ENCODE measurements around the gene EXOC6.

The EXOC6 gene, protein sequence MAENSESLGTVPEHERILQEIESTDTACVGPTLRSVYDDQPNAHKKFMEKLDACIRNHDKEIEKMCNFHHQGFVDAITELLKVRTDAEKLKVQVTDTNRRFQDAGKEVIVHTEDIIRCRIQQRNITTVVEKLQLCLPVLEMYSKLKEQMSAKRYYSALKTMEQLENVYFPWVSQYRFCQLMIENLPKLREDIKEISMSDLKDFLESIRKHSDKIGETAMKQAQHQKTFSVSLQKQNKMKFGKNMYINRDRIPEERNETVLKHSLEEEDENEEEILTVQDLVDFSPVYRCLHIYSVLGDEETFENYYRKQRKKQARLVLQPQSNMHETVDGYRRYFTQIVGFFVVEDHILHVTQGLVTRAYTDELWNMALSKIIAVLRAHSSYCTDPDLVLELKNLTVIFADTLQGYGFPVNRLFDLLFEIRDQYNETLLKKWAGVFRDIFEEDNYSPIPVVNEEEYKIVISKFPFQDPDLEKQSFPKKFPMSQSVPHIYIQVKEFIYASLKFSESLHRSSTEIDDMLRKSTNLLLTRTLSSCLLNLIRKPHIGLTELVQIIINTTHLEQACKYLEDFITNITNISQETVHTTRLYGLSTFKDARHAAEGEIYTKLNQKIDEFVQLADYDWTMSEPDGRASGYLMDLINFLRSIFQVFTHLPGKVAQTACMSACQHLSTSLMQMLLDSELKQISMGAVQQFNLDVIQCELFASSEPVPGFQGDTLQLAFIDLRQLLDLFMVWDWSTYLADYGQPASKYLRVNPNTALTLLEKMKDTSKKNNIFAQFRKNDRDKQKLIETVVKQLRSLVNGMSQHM

DNA sequence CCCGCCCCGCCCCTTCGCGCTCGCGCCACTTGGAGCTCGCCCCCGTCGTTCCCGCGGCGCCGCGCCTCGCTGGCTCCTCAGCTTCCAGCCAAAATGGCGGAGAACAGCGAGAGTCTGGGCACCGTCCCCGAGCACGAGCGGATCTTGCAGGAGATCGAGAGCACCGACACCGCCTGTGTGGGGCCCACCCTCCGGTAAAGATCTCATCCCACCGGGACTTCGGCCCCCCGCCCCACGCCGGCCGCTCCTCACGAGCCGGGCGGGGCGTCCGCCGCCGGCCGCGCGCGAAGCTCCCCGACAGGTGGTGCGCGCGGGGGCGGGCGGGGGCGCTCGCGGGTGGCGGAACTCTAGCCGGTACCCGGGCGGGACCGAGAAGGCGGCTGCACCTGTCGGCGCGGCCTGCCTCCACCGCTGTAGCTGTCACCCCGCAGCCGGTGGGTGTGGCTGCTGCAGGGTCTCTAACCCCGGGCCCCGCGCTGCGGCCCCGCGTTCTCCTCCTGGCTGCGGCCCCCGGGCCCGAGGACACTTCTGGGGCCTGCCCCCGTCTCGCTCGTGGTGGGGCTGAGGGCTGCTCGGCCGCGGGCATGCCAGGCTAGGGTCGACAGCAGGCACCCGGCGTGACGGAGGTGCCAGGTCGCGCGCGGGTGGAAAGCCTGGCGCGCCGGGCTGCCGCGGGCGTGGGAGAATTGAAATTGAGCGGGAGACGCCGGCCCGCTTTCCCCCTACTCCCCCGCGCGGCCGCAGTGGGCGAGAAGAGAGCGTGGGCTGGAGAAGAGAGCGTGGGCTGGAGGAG is at the start of gene EXOC6:
TSS of gene EXOC6 (plus strand) at position 80 of the 793 bp plus-strand sequence. CDS start at position 94, 14 bp downstream.
- DNase-seq = peak; percentile 89

DNA sequence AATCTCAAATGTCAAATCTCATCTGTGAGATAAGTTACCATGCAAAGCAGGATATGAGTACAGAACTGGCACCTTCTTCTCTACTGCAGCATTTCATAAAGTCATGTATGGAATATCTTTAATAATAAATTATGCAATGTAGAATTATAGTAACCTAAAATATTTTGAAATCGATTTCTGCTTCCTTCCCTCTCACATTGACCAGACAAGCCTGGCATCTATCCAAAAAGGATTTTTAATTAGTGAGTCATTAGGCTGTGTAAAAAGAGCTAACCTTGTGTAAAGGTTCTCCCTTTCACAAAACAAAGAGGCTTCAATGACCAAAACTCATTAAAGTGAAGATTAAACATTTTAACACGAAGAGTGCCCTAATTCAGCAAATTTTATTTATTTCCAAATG is 48.8 kb upstream of the EXOC6 start:
- peak; percentile 27 for DNase-seq

DNA sequence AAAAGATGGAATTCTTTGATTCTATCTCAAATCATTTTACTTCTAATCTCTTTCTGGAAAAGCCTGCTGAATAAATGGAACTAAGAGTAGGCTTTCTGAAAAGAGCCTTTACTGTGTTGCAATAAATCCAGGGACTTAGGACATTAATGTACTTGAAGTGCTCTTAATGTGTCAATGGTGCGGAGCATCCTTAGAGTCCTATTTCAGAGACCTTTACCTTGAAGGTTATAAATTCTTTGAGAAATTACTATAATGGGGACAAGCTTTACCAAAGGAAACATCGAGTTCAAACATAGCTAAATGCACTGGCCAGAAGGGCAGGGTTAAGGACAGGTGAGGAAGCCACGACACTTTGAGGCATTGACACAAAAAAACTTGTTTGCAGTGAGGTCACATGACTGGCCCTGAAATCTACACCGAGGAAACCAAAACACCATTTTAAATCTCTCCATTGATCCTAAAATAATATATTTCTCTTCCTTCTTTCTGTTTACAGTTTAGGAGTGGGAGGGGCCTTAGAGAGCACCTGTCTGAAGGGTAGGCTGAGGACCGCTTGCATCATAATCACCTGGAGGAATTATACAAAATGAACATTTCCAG is 48.1 kb upstream of the EXOC6 start:
- DNase-seq = peak; percentile 36

DNA sequence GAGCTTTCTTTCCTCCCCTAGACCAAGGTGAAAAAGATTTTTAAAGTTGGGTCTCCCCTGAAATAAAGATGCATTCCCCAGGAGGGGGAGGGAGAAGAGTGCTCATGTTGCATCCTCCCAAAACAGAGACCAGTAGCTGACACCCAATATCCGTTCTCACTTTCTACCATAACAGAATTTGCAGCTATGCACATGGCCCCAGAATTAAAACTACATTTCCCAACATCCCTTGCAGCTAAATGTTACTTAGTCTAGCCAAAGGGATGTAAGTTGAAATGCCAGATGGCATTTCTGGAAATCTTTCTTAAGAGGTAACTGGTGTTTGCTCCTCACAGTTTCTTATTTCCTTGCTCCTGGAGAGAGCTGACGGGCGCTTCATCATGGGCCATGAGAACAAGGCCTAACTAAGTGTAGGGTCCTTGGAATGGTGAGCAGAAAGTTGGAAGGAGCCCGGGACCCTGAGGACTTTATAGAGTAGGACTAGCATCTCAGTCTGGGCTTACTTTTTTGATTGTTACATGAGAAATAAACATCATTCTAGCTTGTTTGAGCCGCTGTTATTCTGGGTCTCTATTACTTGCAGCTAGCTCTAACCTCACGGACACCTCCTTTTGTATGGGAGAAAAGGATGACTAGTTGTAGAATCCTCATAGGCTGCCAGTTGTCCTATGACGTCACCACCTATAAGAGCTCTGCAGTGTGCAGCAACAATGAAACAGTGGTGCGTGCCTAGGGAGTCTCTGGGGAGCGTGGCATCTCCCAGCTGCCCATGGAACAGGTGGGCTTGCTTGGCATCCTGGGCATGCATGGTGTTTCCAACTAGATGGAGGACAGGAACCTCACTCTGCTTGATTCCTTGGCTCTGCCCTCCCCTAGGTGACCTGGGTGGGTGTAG is 46.1 kb upstream of the EXOC6 start:
- peak; percentile 30 for DNase-seq

DNA sequence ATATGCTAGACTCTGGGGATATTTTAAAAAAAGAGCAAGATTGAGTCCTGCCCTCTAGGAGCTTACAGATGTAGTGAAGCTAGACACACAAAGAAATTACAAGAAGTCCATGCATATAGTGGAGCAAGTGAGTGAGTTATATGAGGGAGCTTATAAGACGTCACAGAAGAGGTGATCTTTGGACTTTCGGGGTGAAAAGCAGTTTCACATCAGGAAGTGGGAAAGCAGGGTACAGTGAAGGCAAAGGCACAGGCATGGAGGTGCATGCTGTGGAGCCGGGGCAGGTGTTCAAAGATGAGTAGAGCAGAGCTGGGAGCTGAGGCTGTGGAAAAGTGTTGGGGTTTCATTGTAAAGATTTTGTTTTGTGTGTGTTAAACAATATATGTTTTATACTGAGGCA is 38.5 kb upstream of the EXOC6 start:
- DNase-seq = no peak

DNA sequence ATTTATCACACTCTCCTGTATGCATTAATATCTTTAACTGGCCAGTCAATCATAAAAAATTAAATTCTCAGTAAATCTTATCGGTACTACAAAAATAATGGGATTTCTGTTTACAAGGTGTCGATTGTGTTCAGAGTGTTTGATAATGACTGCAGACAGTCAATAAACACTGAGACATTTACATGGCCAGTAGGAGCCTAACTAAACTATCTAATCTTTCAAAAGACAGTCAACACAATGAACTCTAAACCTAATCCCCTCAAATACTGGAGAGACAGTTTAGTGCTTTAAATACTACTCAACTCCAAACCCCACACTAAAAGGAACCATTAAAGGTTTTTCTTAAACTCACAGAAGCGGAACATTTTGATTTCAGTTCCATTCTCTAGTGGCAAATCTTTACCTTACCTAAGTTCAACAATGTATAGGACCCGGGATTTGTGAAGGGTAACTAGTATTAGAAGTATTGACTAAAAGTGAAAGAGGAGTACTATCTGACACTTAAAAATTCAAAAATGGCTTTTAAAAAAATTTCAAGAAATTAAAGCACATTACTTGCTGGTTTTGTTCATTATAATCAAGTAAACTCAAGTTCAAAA is 37.3 kb upstream of the EXOC6 start:
- DNase-seq = no peak

DNA sequence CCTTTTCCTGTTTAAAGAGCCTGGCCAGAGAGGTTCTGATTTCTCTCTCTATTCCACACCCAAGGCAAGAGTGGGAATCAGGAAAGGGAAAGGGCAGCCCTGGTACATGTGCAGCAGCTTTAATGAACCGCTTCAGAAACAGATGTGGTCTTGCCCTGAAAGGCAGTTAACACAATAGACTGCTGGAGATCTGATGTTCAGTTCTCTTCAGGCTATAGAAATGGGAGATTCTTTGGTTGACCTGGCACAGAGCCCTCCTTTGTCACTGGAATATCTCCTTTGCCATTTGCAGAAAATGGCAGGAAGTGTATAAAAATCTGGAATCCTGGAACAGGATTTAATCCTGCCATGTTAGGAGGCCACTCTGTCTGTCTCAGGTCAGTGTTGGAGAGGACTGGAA is 36.3 kb upstream of the EXOC6 start:
- DNase-seq = peak; percentile 56

DNA sequence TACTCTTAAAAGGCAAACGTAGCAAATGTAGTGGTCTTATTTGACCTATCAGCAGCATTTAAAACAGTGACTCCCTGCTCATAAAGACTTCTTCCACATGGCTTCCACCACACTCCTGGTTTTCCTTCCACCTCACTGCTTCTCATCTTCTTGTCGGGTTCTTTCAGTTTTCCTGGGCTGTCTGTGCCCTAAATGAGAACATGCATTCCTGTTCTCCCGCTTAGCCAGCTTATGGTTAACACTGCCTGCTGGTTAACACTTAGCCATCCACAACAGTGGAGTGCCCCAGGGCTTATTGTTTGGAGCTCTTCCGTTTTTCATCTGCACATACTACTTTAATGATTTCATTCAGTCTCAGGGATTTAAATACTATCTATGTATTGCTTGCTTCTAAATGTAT is 34.3 kb upstream of the EXOC6 start:
- no peak for DNase-seq

DNA sequence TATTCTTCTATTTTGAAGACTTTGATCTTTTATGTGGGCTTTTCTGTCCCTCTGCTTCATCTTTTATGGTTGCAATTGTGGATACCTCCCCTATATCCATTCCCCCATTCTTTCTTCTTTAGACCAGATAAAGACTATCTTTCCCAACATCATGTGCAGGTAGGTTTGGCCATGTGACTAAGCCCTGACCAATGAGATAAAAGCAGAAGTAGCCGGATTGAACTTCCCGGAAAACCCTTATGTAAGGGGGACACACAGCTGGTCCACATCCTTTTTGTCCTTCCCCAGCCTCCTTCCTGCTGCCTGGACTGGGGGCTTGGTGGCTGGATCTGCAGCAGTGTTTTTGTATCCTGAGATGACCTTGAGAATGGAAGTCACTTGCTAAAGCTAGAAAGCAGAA is 33.5 kb upstream of the EXOC6 start:
- no peak for DNase-seq

DNA sequence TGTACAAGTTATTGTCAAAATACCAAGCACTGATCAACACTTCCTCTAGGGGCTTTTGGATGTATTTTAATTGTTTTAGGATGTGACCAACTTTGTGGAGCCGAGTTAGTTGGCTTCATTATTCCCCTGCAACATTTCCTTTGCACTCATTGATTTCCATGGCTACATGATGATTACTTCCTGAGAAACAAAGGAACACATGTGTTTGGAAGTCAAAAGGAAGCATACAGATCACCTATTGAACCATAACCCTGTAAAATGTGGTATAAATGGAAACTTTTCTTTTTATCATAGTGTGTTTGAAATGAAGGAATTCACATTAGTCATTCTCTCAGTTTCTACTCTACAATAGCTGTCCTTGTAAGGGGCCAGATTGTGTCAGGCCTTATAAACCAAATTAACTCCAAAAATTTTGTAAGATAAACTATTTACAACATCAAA is 32.2 kb upstream of the EXOC6 start:
- no peak for DNase-seq

DNA sequence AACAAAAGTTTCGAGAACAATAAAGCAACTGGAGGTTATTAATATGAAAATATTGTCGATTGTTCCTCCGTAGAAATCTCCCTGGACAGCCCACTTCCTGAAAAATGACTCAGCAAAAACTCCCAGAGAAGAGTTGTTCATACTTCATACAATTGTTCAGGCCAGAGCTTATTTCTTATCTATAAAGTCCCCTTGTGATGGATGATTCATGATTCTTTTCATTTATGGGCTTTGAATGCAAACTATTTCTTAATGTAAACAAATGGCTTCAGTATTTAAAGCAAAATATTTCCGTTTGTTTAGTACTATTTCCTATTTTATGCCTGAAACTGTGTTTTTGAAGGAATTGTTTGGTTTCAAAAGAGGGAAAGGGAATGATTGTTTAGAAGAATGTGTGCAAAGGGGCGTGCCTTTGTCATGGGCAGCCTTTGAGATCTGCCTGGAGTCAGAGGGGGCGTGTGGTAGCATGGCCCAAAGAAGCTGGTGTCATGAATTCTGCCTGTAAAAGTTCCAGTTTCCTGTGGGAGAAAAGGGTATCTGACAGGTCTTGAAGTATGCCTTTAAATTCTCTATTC is 26.2 kb upstream of the EXOC6 start:
- DNase-seq = no peak

DNA sequence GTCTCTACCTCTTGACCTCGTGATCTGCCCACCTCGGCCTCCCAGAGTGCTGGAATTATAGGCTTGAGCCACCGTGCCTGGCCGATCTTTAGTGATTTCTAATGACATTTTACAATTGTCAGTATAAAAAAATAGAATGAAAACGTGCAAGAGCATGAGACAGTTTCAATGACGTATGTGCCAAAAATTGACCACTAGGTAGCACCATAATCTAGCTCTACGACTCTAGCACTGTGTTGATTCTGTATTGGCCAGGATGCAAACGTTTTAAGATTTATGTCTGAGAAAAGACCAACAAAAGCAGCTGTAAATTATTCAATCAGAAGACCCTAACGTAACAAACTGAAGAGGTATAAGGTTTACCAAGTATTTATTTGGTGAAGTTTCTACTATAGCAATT is 25.4 kb upstream of the EXOC6 start:
- DNase-seq = peak; percentile 1

DNA sequence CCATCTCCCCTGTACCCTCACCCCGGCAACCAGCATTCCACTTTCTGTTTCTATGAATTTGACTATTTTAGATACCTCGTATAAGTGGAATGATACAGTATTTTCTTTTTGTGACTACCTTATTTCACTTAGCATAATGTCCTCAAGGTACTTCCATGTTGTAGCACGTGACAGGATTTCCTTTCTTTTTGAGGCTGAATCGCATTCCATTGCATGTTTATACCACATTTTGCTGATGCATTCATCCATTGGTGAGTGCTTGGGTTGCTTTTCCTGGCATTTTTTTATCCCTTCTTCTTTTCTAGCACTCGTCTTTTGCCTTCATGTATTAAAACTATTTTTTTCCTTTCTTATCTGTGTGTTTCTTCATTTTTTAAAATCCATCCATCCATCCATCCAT is 22.3 kb upstream of the EXOC6 start:
- DNase-seq = no peak

DNA sequence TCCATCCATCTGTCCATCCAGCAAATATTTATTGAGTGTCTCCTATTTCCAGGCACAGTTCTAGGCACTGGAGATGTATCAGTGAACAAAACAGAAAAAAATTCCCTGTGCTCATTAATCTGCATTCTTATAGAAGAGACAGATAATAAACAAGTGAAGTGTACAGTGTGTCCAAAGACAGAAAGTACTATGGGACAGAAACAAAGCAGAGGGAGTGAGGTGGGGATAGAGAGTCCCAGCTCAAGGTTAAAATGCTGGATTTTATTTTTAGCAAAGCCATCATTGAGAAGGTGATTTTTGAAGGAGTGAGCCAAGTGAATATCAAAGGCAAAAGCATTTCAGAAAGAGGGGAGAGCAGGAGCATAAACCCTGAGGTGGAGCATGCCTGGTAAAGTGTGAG is 21.8 kb upstream of the EXOC6 start:
- no peak for DNase-seq

DNA sequence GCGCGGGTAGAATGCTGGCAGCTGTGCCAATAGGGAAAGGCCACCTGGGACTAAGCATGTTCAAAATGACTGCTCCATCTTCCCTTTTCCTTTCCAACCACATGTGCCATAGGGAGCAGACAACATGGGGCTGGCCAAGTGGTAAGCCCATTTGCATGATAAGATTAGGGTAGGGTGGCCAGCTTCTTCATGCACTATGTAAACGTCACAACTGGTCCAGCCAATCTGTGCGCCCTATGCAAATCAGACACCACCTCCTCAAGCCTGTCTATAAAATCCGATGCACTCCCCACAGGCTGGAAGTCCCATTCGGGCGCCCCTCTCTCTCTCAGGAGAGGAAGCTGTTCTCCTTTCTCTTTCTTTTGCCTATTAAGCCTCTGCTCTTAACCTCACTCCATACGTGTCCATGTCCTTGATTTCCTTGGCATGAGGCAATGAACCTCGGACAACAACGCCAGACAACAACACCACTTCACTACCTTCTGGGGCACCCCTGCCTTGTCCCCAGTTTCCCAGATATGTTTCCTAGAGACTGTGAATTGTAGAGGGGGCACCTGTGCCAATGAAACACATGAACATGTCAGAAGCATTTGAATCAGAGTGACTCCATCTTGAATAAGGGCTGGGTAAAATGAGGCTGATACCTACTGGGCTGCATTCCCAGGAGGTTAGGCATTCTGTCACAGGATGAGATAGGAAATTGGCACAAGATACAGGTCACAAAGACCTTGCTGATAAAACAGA is 19.1 kb upstream of the EXOC6 start:
- DNase-seq = peak; percentile 45

DNA sequence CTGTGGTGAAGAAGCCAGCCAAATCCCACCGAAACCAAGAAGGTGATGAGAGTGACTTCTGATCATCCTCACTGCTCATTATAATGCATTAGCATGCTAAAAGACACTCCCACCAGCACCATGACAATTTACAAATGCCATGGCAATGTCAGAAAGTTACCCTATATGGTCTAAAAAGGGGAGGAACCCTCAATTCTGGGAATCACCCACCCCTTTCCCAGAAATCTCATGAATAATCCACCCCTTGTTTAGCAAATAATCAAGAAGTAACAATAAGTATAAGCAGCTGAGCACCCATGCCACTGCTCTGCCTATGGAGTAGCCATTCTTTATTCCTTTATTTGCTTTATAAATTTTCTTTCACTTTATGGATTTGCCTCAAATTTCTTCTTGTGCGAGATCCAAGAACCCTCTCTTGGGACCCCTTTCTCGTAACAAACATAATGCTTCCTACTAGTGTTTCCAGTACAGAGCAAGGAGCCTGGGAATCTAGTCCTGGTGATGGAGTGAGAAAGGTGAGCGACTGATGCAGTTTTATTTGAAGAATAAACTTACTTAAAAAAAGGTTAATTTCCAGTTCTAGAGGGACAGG is 18.4 kb upstream of the EXOC6 start:
- no peak for DNase-seq

DNA sequence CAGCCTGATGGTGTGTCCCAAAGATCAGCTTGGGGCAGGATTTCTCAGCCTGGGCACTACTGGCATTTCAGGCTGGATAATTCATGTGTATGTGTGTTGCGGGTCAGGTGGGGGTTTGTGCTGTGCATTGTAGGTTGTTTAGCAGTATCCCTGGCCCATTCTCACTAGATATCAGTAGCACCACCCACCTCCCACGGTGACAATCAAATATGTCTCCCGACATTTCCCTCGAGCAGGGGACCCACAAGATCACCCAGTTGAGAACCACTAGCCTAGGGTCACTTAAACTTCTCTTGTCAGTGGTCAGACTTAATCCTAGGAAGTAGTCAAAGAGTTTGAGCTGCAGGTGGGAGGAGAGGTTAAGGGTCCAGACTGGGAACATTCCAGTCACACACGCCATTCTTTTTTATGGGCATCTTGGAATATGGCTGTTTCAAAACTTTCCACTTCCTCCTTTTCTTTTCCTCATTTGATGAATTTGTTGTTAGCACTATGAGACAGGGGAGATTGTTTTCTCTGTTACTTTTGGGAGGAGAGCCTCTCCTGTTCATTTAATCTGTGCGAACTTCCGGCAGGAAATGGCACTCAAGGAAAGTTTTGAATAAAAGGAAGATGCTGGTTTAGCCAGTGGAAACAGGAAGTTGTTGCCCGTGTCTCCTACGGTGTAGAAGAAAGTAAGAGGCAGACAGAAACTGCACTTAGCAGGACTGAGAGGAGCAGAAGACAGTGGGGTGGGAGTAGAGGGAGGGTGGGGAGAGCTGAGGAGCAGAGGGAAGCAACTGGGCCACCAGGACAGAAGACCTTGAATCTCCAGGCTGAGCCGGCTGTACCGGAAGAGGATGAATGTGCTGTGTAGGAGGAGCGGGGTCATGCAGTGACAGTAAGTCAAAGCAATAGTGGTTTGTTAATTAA is 17.6 kb upstream of the EXOC6 start:
- DNase-seq = no peak

DNA sequence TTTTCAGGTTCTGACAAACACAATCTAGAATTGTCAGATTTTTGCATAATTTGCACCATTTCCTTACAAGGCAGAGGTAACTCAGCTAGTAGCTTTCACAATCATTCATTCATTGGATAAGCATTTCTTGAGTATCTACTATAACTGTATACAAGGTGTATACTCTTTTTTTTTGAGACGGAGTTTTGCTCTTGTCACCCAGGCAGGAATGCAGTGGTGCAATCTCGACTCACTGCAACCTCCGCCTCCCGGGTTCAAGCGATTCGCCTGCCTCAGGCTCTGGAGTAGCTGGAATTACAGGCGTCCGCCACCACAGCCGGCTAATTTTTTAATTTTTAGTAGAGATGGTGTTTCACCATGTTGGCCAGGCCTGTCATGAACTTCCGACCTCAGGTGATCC is 16.2 kb upstream of the EXOC6 start:
- no peak for DNase-seq

Measured in NCI-H69 (cell line).